Liver (tissue), 9 donors: ENCODE results near the gene SMYD2. TPM values are rescaled to one million over a fixed set of nuclear protein-coding genes. Genes with fewer than 3 reads are reported as not detected.

Source experiments
- DNase-seq: peaks from one replicate; pipeline ENCODE4 v3.0.0-alpha.2; 2017; ENCODE audit warnings: low spot score
- H3K27ac ChIP-seq, 2 donors: one replicate each; pipeline ENCODE4 v1.7.0; 2013; ENCODE audit warnings: inconsistent platforms in 2 of 2, low read length in 2 of 2, control low read depth in 1 of 2, low read depth in 1 of 2, mild to moderate bottlenecking in 1 of 2
- H3K27me3 ChIP-seq, 4 donors: one replicate each; pipeline versions ENCODE4 v1.6.1 to v1.7.0; 2013; ENCODE audit warnings: low read length in 3 of 4, inconsistent platforms in 1 of 4, mild to moderate bottlenecking in 1 of 4, moderate library complexity in 1 of 4; ENCODE audit not compliant: control insufficient read depth in 4 of 4, insufficient read depth in 4 of 4
- H3K36me3 ChIP-seq, 4 donors: one replicate each; pipeline versions ENCODE4 v1.6.1 to v1.7.0; 2013; ENCODE audit warnings: low read length in 3 of 4, mild to moderate bottlenecking in 3 of 4, low read depth in 1 of 4, moderate library complexity in 1 of 4; ENCODE audit not compliant: control insufficient read depth in 4 of 4, insufficient read depth in 3 of 4
- H3K4me1 ChIP-seq, 4 donors: one replicate each; pipeline versions ENCODE4 v1.6.1 to v1.7.0; 2013; ENCODE audit warnings: low read length in 3 of 4, mild to moderate bottlenecking in 3 of 4, moderate library complexity in 1 of 4; ENCODE audit not compliant: control insufficient read depth in 4 of 4, insufficient read depth in 4 of 4
- H3K4me3 ChIP-seq, 3 donors: one replicate each; pipeline versions ENCODE4 v1.6.1 to v1.7.0; 2013; ENCODE audit warnings: low read length in 3 of 3, control low read depth in 1 of 3, low read depth in 1 of 3, mild to moderate bottlenecking in 1 of 3
- H3K9ac ChIP-seq, 2 donors: one replicate each; pipeline ENCODE4 v1.7.0; 2013; ENCODE audit warnings: low read length in 2 of 2, mild to moderate bottlenecking in 2 of 2, moderate library complexity in 2 of 2, control low read depth in 1 of 2, low read depth in 1 of 2
- H3K9me3 ChIP-seq, 4 donors: one replicate each; pipeline versions ENCODE4 v1.6.1 to v1.7.0; 2013; ENCODE audit warnings: low read length in 3 of 4; ENCODE audit not compliant: control insufficient read depth in 4 of 4
- ATF3 ChIP-seq: IDR thresholded peaks from 2 replicates; pipeline ENCODE4 v1.6.1; 2016; ENCODE audit warnings: antibody characterized with exemption
- CTCF ChIP-seq: fragments of 150-350 bp; IDR thresholded peaks from 2 replicates; pipeline ENCODE4 v1.5.1; 2017; ENCODE audit warnings: improper control_type of control experiment, low read depth, low read length; ENCODE audit not compliant: missing input control
- HNF4A ChIP-seq, 2 donors: conservative IDR thresholded peaks; 2 replicates each; pipeline ENCODE4 v1.6.1; 2016; ENCODE audit warnings: antibody characterized with exemption in 2 of 2, mild to moderate bottlenecking in 2 of 2
- NR2F2 ChIP-seq: IDR thresholded peaks from 2 replicates; pipeline ENCODE4 v1.6.1; 2016; ENCODE audit warnings: antibody characterized with exemption
- RAD21 ChIP-seq, 2 donors: IDR thresholded peaks; 2 replicates each; pipeline ENCODE4 v1.6.1; 2016; ENCODE audit warnings: antibody characterized with exemption in 2 of 2, mild to moderate bottlenecking in 2 of 2
- REST ChIP-seq: IDR thresholded peaks from 2 replicates; pipeline ENCODE4 v1.6.1; 2016; ENCODE audit warnings: antibody characterized with exemption, mild to moderate bottlenecking
- SP1 ChIP-seq: IDR thresholded peaks from 2 replicates; pipeline ENCODE4 v1.6.1; 2018; ENCODE audit warnings: antibody characterized with exemption, mild to moderate bottlenecking
- TAF1 ChIP-seq: conservative IDR thresholded peaks from 2 replicates; pipeline ENCODE4 v1.6.1; 2016; ENCODE audit warnings: antibody characterized with exemption, mild to moderate bottlenecking
- ZBTB33 ChIP-seq: IDR thresholded peaks from 2 replicates; pipeline ENCODE4 v1.6.1; 2016; ENCODE audit warnings: antibody characterized with exemption
- WGBS: extraction: QIAGEN DNeasy Blood & Tissue Kit; methylation state at CpG from one replicate; pipeline ENCODE4 v1.1.7; 2013; 5-methylcytosine and 5-hydroxymethylcytosine counted together
- polyA plus RNA-seq, 2 donors: library from polyadenylated mRNA; stranded (reverse) in 1 of 2; unstranded in 1 of 2; fragments of 200-250 nt in 1 of 2; fragments of >200 nt in 1 of 2; fragmentation: Nextera tagmentation in 1 of 2; extraction: Ambion mirVana in 1 of 2; gene quantifications; one replicate each; pipeline versions ENCODE4 v1.2.1 to v1.2.3, GENCODE V29; 2013 to 2015
- total RNA-seq, 2 donors: library from RNA; depleted of rRNA; stranded (reverse); fragments of >200 nt; gene quantifications; one replicate each; pipeline ENCODE4 v1.2.3, GENCODE V29; 2014
- donor health status: healthy.
- donor health status: healthy.
- donor health status: healthy.
- donor health status: healthy.
- donor health status: healthy.

SMYD2 gene
- total and polyA plus RNA-seq, 4 donors = 11.9 to 20.2 (median 17.2) TPM

- TF ChIP-seq REST = no peak
- no peak for TF ChIP-seq ZBTB33
- no peak for TF ChIP-seq ATF3
- TF ChIP-seq NR2F2 = no peak
- TF ChIP-seq HNF4A (conservative IDR thresholded peaks at IDR 0.05) = no peak
- TF ChIP-seq RAD21 (IDR thresholded peaks at IDR 0.05) = no peak
- TF ChIP-seq TAF1 = no peak
- TF ChIP-seq SP1 = no peak
Observed at GRCh38 chr1:214270097-214270650, 10.8 kb upstream of the SMYD2 start (continued).

GRCh38 chr1:214271174-214271858, 9.6 kb upstream of the SMYD2 start:
- Histone ChIP-seq H3K9me3 (no peaks in the 10 kb centered on the region), H3K36me3 (no peaks in the 10 kb centered on the region), H3K27me3 (peaks cover 0 to 7% (median 0%) of the 10 kb centered on the region in 4 donors), H3K27ac (no peak overlapping the region), H3K9ac (no peak overlapping the region), H3K4me3 (no peak overlapping the region), H3K4me1 (no peaks in the 10 kb centered on the region)
- 54% methylated on average over 3 of the region's 3 CpGs for WGBS
- TF ChIP-seq HNF4A (conservative IDR thresholded peaks at IDR 0.05) (no peak), REST (no peak), CTCF (peak; percentile 8), ZBTB33 (no peak)
- no peak for DNase-seq
